Neuronal stem cell (in vitro differentiated cells): ENCODE results near the gene RBKS.

Experiments used
- DNase-seq: peaks from one replicate; pipeline ENCODE4 v3.0.0-alpha.2; 2013; ENCODE audit warnings: low spot score
- H2AFZ ChIP-seq: one replicate; pipeline ENCODE4 v1.6.1; 2013; ENCODE audit warnings: mild to moderate bottlenecking, low read length, inconsistent platforms
- H2AK5ac ChIP-seq: 2 replicates; pipeline ENCODE4 v1.6.1; 2013; ENCODE audit warnings: low read depth, mild to moderate bottlenecking, inconsistent platforms, low read length, moderate library complexity, mixed read lengths
- H2BK120ac ChIP-seq: 2 replicates; pipeline ENCODE4 v1.6.1; 2013; ENCODE audit warnings: low read depth, mild to moderate bottlenecking, inconsistent platforms, low read length, moderate library complexity, mixed read lengths
- H2BK12ac ChIP-seq: one replicate; pipeline ENCODE4 v1.6.1; 2013; ENCODE audit warnings: low read length, inconsistent platforms
- H2BK15ac ChIP-seq: 2 replicates; pipeline ENCODE4 v1.6.1; 2013; ENCODE audit warnings: mild to moderate bottlenecking, low read length, inconsistent platforms, mixed read lengths
- H2BK5ac ChIP-seq: one replicate; pipeline ENCODE4 v1.6.1; 2013; ENCODE audit warnings: inconsistent platforms, mild to moderate bottlenecking, low read length, moderate library complexity
- H3K14ac ChIP-seq: one replicate; pipeline ENCODE4 v1.6.1; 2013; ENCODE audit warnings: low read length, inconsistent platforms
- H3K18ac ChIP-seq: 2 replicates; pipeline ENCODE4 v1.6.1; 2013; ENCODE audit warnings: low read length, inconsistent platforms
- H3K23ac ChIP-seq: 2 replicates; pipeline ENCODE4 v1.6.1; 2013; ENCODE audit warnings: low read depth, mild to moderate bottlenecking, mixed read lengths, low read length, inconsistent platforms; ENCODE audit not compliant: poor library complexity
- H3K27ac ChIP-seq: replicated peaks from 3 replicates; pipeline ENCODE4 v1.5.1; 2013; ENCODE audit warnings: low read length, inconsistent platforms
- H3K27me3 ChIP-seq, 3 experiments: 2 replicates each; pipeline ENCODE4 v1.6.1; 2013; ENCODE audit warnings: low read length in 3 of 3, mild to moderate bottlenecking in 2 of 3, inconsistent platforms in 1 of 3, low read depth in 1 of 3, mixed read lengths in 1 of 3, moderate library complexity in 1 of 3; ENCODE audit not compliant: control insufficient read depth in 3 of 3, insufficient read depth in 3 of 3
- H3K36me3 ChIP-seq, 2 donors: replicated peaks in 1 of 2; 2 replicates each; pipeline ENCODE4 v1.6.1; 2013; ENCODE audit warnings: low read length in 2 of 2; ENCODE audit not compliant: control insufficient read depth in 2 of 2, insufficient read depth in 2 of 2
- H3K4ac ChIP-seq: 2 replicates; pipeline ENCODE4 v1.6.1; 2013; ENCODE audit warnings: inconsistent platforms, mild to moderate bottlenecking, low read length, moderate library complexity
- H3K4me1 ChIP-seq, 2 donors: 1 replicate in 1 of 2; 2 replicates in 1 of 2; pipeline ENCODE4 v1.6.1; 2013; ENCODE audit warnings: low read length in 2 of 2, low read depth in 1 of 2; ENCODE audit not compliant: control insufficient read depth in 2 of 2, insufficient read depth in 1 of 2
- H3K4me2 ChIP-seq: one replicate; pipeline ENCODE4 v1.6.1; 2013; ENCODE audit warnings: mild to moderate bottlenecking, low read length, inconsistent platforms; ENCODE audit not compliant: insufficient read depth, poor library complexity, severe bottlenecking
- H3K4me3 ChIP-seq, 2 donors: 2 replicates each; pipeline ENCODE4 v1.5.1; 2013; ENCODE audit warnings: low read length in 2 of 2, mild to moderate bottlenecking in 2 of 2, inconsistent platforms in 1 of 2, moderate library complexity in 1 of 2
- H3K79me1 ChIP-seq: one replicate; pipeline ENCODE4 v1.6.1; 2013; ENCODE audit warnings: low read depth, mild to moderate bottlenecking, inconsistent platforms, low read length, moderate library complexity
- H3K9ac ChIP-seq: one replicate; pipeline ENCODE4 v1.6.1; 2013; ENCODE audit warnings: mild to moderate bottlenecking, low read depth, low read length, inconsistent platforms; ENCODE audit not compliant: poor library complexity
- H3K9me3 ChIP-seq, 2 donors: replicated peaks in 1 of 2; 2 replicates each; pipeline versions ENCODE3 to v1.6.1; 2013; ENCODE audit warnings: low read length in 2 of 2, mild to moderate bottlenecking in 2 of 2, inconsistent platforms in 1 of 2, low read depth in 1 of 2, mixed read lengths in 1 of 2, moderate library complexity in 1 of 2; ENCODE audit not compliant: control insufficient read depth in 2 of 2, insufficient read depth in 1 of 2
- H4K8ac ChIP-seq: one replicate; pipeline ENCODE4 v1.6.1; 2013; ENCODE audit warnings: low read depth, mild to moderate bottlenecking, inconsistent platforms, low read length, moderate library complexity
- H4K91ac ChIP-seq: one replicate; pipeline ENCODE4 v1.6.1; 2013; ENCODE audit warnings: low read length, low read depth, mild to moderate bottlenecking, inconsistent platforms; ENCODE audit not compliant: poor library complexity
- WGBS, 2 donors: extraction: QIAGEN DNeasy Blood & Tissue Kit; methylation state at CpG; one replicate each; pipeline ENCODE4 v1.1.7; 2013; ENCODE audit warnings: missing lambda C conversion rate in 2 of 2, mixed read lengths in 1 of 2; ENCODE audit not compliant: insufficient read length in 2 of 2, insufficient replicate concordance in 1 of 2; ENCODE audit errors: extremely low coverage in 2 of 2; 5-methylcytosine and 5-hydroxymethylcytosine counted together

Gene RBKS

GRCh38 chr2:27901234-27901633 lies 11.0 kb upstream of the RBKS start:
- peaks cover 7 to 38% of the 10 kb centered on the region in 2 donors for H3K36me3 ChIP-seq
- no peak overlapping the region for H4K91ac ChIP-seq
- H2BK15ac ChIP-seq = no peak overlapping the region
- H3K4me3 ChIP-seq = no peak overlapping the region
- H3K23ac ChIP-seq = no peak overlapping the region
- no peak overlapping the region for H4K8ac ChIP-seq
- no peak overlapping the region for H2AFZ ChIP-seq
- no peak overlapping the region for H3K4ac ChIP-seq
- no peak overlapping the region for H3K14ac ChIP-seq
- H2BK120ac ChIP-seq = no peak overlapping the region
- no peak overlapping the region for H3K18ac ChIP-seq
- H3K4me2 ChIP-seq = no peak overlapping the region
- no peak overlapping the region for H3K27ac ChIP-seq
- no peaks in the 10 kb centered on the region for H3K9me3 ChIP-seq
- H3K27me3 ChIP-seq = no peaks in the 10 kb centered on the region
- no CpG with 5 or more reads among the region's 1 CpG for WGBS, 2 donors
- H3K9ac ChIP-seq = no peak overlapping the region
- H2AK5ac ChIP-seq = no peak overlapping the region
- H2BK12ac ChIP-seq = no peak overlapping the region
- peaks cover 2% of the 10 kb centered on the region for H3K79me1 ChIP-seq
- H2BK5ac ChIP-seq = no peak overlapping the region
- H3K4me1 ChIP-seq = no peaks in the 10 kb centered on the region
- no peak for DNase-seq

- DNase-seq = no peak
- Histone ChIP-seq H3K79me1 (peaks cover 2% of the 10 kb centered on the region), H3K9ac (no peak overlapping the region), H2AFZ (no peak overlapping the region), H3K9me3 (no peaks in the 10 kb centered on the region), H2BK5ac (no peak overlapping the region), H4K8ac (no peak overlapping the region), H2BK12ac (no peak overlapping the region), H3K4me1 (no peaks in the 10 kb centered on the region), H3K4ac (no peak overlapping the region), H3K4me2 (no peak overlapping the region), H2BK120ac (no peak overlapping the region), H3K27me3 (no peaks in the 10 kb centered on the region), H3K18ac (no peak overlapping the region), H3K4me3 (no peak overlapping the region), H3K23ac (no peak overlapping the region), H3K14ac (no peak overlapping the region), H2AK5ac (no peak overlapping the region), H2BK15ac (no peak overlapping the region), H4K91ac (no peak overlapping the region), H3K27ac (no peak overlapping the region), H3K36me3 (peaks cover 11 to 51% of the 10 kb centered on the region in 2 donors)
Observed at GRCh38 chr2:27897717-27898116, 7.5 kb upstream of the RBKS start.

GRCh38 chr2:27893006-27893405 lies 2.8 kb upstream of the RBKS start:
- no peak overlapping the region for H2BK15ac ChIP-seq
- H3K9ac ChIP-seq = no peak overlapping the region
- no peak overlapping the region for H3K27ac ChIP-seq
- no peaks in the 10 kb centered on the region for H3K9me3 ChIP-seq
- peaks cover 11 to 33% of the 10 kb centered on the region in 2 donors for H3K36me3 ChIP-seq
- H3K4me3 ChIP-seq = no peak overlapping the region
- H3K4me2 ChIP-seq = no peak overlapping the region
- H4K91ac ChIP-seq = no peak overlapping the region
- H2BK12ac ChIP-seq = no peak overlapping the region
- no peak overlapping the region for H3K14ac ChIP-seq
- H3K4me1 ChIP-seq = peaks cover 0 to 3% of the 10 kb centered on the region in 2 donors
- H3K79me1 ChIP-seq = peaks cover 2% of the 10 kb centered on the region
- no peak overlapping the region for H2BK5ac ChIP-seq
- no peak overlapping the region for H3K4ac ChIP-seq
- no peak overlapping the region for H4K8ac ChIP-seq
- no peak overlapping the region for H3K23ac ChIP-seq
- no CpG with 5 or more reads among the region's 3 CpGs for WGBS, 2 donors
- H3K27me3 ChIP-seq = no peaks in the 10 kb centered on the region
- no peak overlapping the region for H2AK5ac ChIP-seq
- DNase-seq = no peak
- H3K18ac ChIP-seq = no peak overlapping the region
- H2BK120ac ChIP-seq = no peak overlapping the region
- no peak overlapping the region for H2AFZ ChIP-seq

GRCh38 chr2:27891673-27892105 lies 1.5 kb upstream of the RBKS start:
- Histone ChIP-seq H3K9ac (no peak overlapping the region), H3K23ac (no peak overlapping the region), H3K27ac (no peak overlapping the region), H4K8ac (no peak overlapping the region), H3K4me2 (no peak overlapping the region), H2AFZ (no peak overlapping the region), H3K4ac (no peak overlapping the region), H3K18ac (no peak overlapping the region), H3K27me3 (no peaks in the 10 kb centered on the region), H2BK5ac (no peak overlapping the region), H3K9me3 (no peaks in the 10 kb centered on the region), H4K91ac (no peak overlapping the region), H3K36me3 (peaks cover 8 to 20% of the 10 kb centered on the region in 2 donors), H3K4me1 (peaks cover 0 to 3% of the 10 kb centered on the region in 2 donors), H3K79me1 (no peaks in the 10 kb centered on the region), H3K4me3 (peak overlapping the region in 1 of 2 donors; percentile 72), H2AK5ac (no peak overlapping the region), H2BK12ac (no peak overlapping the region), H2BK120ac (no peak overlapping the region), H3K14ac (no peak overlapping the region), H2BK15ac (no peak overlapping the region)
- no CpG with 5 or more reads among the region's 5 CpGs for WGBS, 2 donors
- DNase-seq = no peak
